ENCODE measurements around the gene ILRUN.
"Not testable (repeated sequence)": the region's sequence is repeated elsewhere in the genome, so short reads cannot be mapped to it uniquely, and the experiment has no call there.

Gene ILRUN

GRCh38 chr6:34696739-34697543 lies at the start of gene ILRUN:
ILRUN (minus strand) TSS chr6:34696767; CDS start chr6:34696603, 164 bp downstream.
- peak; percentile 75 for DNase-seq (ENCODE audit: low read depth)

- no peak for DNase-seq (ENCODE audit: low read depth)
Observed at GRCh38 chr6:34745277-34746103, 48.9 kb upstream of the ILRUN start.

GRCh38 chr6:34744294-34744647 lies 47.7 kb upstream of the ILRUN start:
- DNase-seq (ENCODE audit: low read depth), result not testable (repeated sequence)

- DNase-seq (ENCODE audit: low read depth), result no peak
Observed at GRCh38 chr6:34743625-34744293, 47.2 kb upstream of the ILRUN start.

GRCh38 chr6:34742094-34742493 lies 45.5 kb upstream of the ILRUN start:
- DNase-seq (ENCODE audit: low read depth), result no peak

- DNase-seq (ENCODE audit: low read depth), result no peak
Observed at GRCh38 chr6:34736823-34737222, 40.3 kb upstream of the ILRUN start.

- DNase-seq (ENCODE audit: low read depth), result no peak
Observed at GRCh38 chr6:34731393-34732060, 35.0 kb upstream of the ILRUN start.

GRCh38 chr6:34729631-34730470 lies 33.3 kb upstream of the ILRUN start:
- no peak for DNase-seq (ENCODE audit: low read depth)

GRCh38 chr6:34726055-34726454 lies 29.5 kb upstream of the ILRUN start:
- no peak for DNase-seq (ENCODE audit: low read depth)

- no peak for DNase-seq (ENCODE audit: low read depth)
Observed at GRCh38 chr6:34723203-34723602, 26.6 kb upstream of the ILRUN start.

- no peak for DNase-seq (ENCODE audit: low read depth)
Observed at GRCh38 chr6:34722451-34722850, 25.9 kb upstream of the ILRUN start.

- DNase-seq (ENCODE audit: low read depth), result not testable (repeated sequence)
Observed at GRCh38 chr6:34720160-34720559, 23.6 kb upstream of the ILRUN start.

GRCh38 chr6:34719646-34720045 lies 23.1 kb upstream of the ILRUN start:
- not testable (repeated sequence) for DNase-seq (ENCODE audit: low read depth)

- no peak for DNase-seq (ENCODE audit: low read depth)
Observed at GRCh38 chr6:34718976-34719375, 22.4 kb upstream of the ILRUN start.

GRCh38 chr6:34717466-34717865 lies 20.9 kb upstream of the ILRUN start:
- DNase-seq (ENCODE audit: low read depth), result no peak

- no peak for DNase-seq (ENCODE audit: low read depth)
Observed at GRCh38 chr6:34714663-34715062, 18.1 kb upstream of the ILRUN start.

- not testable (repeated sequence) for DNase-seq (ENCODE audit: low read depth)
Observed at GRCh38 chr6:34712881-34713280, 16.3 kb upstream of the ILRUN start.

GRCh38 chr6:34709386-34709785 lies 12.8 kb upstream of the ILRUN start:
- no peak for DNase-seq (ENCODE audit: low read depth)

- no peak for DNase-seq (ENCODE audit: low read depth)
Observed at GRCh38 chr6:34705241-34705640, 8.7 kb upstream of the ILRUN start.

GRCh38 chr6:34701199-34701598 lies 4.6 kb upstream of the ILRUN start:
- no peak for DNase-seq (ENCODE audit: low read depth)

- no peak for DNase-seq (ENCODE audit: low read depth)
Observed at GRCh38 chr6:34697904-34698559, 1.5 kb upstream of the ILRUN start.
